ENCODE results near the gene NPHS1.

Gene NPHS1

GRCh38 chr19:35816262-35816661 lies 36.0 kb downstream of the NPHS1 start:
- POLR2A ChIA-PET, result interaction anchor here (0.6 kb wide), 1 partner anchor 84 kb away, joined by 4 read pairs; no protein-coding TSS in a partner anchor
- CTCF ChIA-PET, result no interaction called here
- H3K36me3 ChIP-seq (ENCODE audit: control insufficient read depth in 4 of 4, insufficient read depth in 4 of 4, low read length in 3 of 4), result no peaks in the 10 kb centered on the region
- 62% methylated on average over 6 of the region's 6 CpGs for WGBS (ENCODE audit: insufficient coverage)
- H3K4me1 ChIP-seq (ENCODE audit: control extremely low read depth in 1 of 4, control insufficient read depth in 4 of 4, insufficient read depth in 4 of 4, low read length in 3 of 4), result peaks cover 0 to 7% (median 0%) of the 10 kb centered on the region in 4 experiments
- peaks cover 0 to 30% (median 3%) of the 10 kb centered on the region in 5 experiments for H3K27me3 ChIP-seq (replicated peaks in 2 of 5; ENCODE audit: control insufficient read depth in 4 of 5, insufficient read depth in 5 of 5, low read length in 4 of 5)
- no peaks in the 10 kb centered on the region for H3K9me3 ChIP-seq (ENCODE audit: control extremely low read depth in 1 of 5, control insufficient read depth in 4 of 5, insufficient read depth in 2 of 5, low read depth in 1 of 5, low read length in 4 of 5)
- no peak overlapping the region for H3K27ac ChIP-seq (ENCODE audit: insufficient read depth in 1 of 2, low read depth in 1 of 2, low read length in 2 of 2, poor library complexity in 1 of 2, severe bottlenecking in 2 of 2)
- no peak overlapping the region for H3K4me3 ChIP-seq (ENCODE audit: control insufficient read depth in 1 of 7, extremely low read depth in 1 of 7, insufficient read depth in 4 of 7, low read depth in 2 of 7, low read length in 6 of 7)
- no peak for DNase-seq

- 100% methylated on average over 5 of the region's 11 CpGs for WGBS (ENCODE audit: insufficient coverage)
- Histone ChIP-seq H3K4me3 (ENCODE audit: control insufficient read depth in 1 of 7, extremely low read depth in 1 of 7, insufficient read depth in 4 of 7, low read depth in 2 of 7, low read length in 6 of 7) (no peak overlapping the region), H3K4me1 (ENCODE audit: control extremely low read depth in 1 of 4, control insufficient read depth in 4 of 4, insufficient read depth in 4 of 4, low read length in 3 of 4) (no peaks in the 10 kb centered on the region), H3K9me3 (ENCODE audit: control extremely low read depth in 1 of 5, control insufficient read depth in 4 of 5, insufficient read depth in 2 of 5, low read depth in 1 of 5, low read length in 4 of 5) (no peaks in the 10 kb centered on the region), H3K27me3 (replicated peaks in 2 of 5; ENCODE audit: control insufficient read depth in 4 of 5, insufficient read depth in 5 of 5, low read length in 4 of 5) (peaks cover 0 to 19% (median 3%) of the 10 kb centered on the region in 5 experiments), H3K36me3 (ENCODE audit: control insufficient read depth in 4 of 4, insufficient read depth in 4 of 4, low read length in 3 of 4) (no peaks in the 10 kb centered on the region), H3K27ac (ENCODE audit: insufficient read depth in 1 of 2, low read depth in 1 of 2, low read length in 2 of 2, poor library complexity in 1 of 2, severe bottlenecking in 2 of 2) (no peak overlapping the region)
- POLR2A ChIA-PET, result no interaction called here
- CTCF ChIA-PET, result no interaction called here
- DNase-seq, result no peak
Measured at GRCh38 chr19:35813043-35813890, 39.0 kb downstream of the NPHS1 start.

DNA sequence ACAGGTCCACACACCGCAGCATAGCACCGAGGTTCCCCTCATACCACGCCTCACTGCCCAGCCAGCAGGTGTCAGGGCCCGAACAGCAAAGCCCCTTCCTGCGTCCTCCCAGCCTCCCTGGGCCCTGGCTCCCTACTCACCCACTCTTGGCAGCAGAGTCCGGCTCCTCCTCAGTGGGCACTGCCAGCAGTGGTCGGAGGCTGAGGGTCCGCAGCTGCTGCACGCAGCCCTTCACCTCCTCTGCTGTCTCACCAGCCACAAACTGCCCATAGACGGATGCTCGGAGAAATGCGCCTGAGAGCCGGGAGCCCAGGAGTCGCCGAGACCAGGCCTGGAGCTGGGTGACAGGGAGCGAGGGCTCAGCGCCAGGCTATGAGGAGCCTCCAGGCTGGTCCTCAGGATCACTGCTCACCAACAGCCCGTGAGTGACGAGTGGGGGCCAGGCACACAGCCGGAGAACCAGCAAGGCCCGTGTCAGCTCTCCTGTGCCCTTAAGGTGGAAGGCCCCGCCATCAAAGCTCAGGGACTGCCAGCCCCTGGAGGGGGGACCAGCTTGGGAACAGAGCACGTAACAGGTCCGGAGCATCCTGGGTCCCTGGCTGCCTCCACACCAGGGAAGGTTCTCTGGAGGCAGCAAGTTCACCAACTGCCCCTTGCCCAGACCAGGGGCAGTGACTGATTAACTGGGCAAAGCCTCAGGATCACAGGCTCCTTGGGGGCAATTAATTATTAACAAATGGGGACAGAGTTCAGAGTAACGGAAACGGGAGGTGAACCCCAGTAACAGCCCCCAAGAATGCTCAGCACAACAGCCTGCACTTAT lies 39.9 kb downstream of the NPHS1 start, which contains the start of gene PRODH2:
Gene PRODH2, minus strand, starts transcription at position 626 of the 823 bp plus-strand sequence. Its CDS starts 40 bp downstream, at position 586.
- H3K27me3 ChIP-seq (replicated peaks in 2 of 5; ENCODE audit: control insufficient read depth in 4 of 5, insufficient read depth in 5 of 5, low read length in 4 of 5), result peaks cover 0 to 16% (median 3%) of the 10 kb centered on the region in 5 experiments
- no peak within 1 kb of the TSS for H3K4me3 ChIP-seq (ENCODE audit: control insufficient read depth in 1 of 7, extremely low read depth in 1 of 7, insufficient read depth in 4 of 7, low read depth in 2 of 7, low read length in 6 of 7)
- H3K27ac ChIP-seq (ENCODE audit: insufficient read depth in 1 of 2, low read depth in 1 of 2, low read length in 2 of 2, poor library complexity in 1 of 2, severe bottlenecking in 2 of 2), result no peak within 1 kb of the TSS
- no peaks in the 10 kb centered on the region for H3K9me3 ChIP-seq (ENCODE audit: control extremely low read depth in 1 of 5, control insufficient read depth in 4 of 5, insufficient read depth in 2 of 5, low read depth in 1 of 5, low read length in 4 of 5)
- no peaks in the 10 kb centered on the region for H3K4me1 ChIP-seq (ENCODE audit: control extremely low read depth in 1 of 4, control insufficient read depth in 4 of 4, insufficient read depth in 4 of 4, low read length in 3 of 4)
- DNase-seq, result no peak
- CTCF ChIA-PET, result no interaction called here
- POLR2A ChIA-PET, result no interaction called here
- no peaks in the 10 kb centered on the region for H3K36me3 ChIP-seq (ENCODE audit: control insufficient read depth in 4 of 4, insufficient read depth in 4 of 4, low read length in 3 of 4)
- 90% methylated on average over 25 of the region's 26 CpGs for WGBS (ENCODE audit: insufficient coverage)

DNA sequence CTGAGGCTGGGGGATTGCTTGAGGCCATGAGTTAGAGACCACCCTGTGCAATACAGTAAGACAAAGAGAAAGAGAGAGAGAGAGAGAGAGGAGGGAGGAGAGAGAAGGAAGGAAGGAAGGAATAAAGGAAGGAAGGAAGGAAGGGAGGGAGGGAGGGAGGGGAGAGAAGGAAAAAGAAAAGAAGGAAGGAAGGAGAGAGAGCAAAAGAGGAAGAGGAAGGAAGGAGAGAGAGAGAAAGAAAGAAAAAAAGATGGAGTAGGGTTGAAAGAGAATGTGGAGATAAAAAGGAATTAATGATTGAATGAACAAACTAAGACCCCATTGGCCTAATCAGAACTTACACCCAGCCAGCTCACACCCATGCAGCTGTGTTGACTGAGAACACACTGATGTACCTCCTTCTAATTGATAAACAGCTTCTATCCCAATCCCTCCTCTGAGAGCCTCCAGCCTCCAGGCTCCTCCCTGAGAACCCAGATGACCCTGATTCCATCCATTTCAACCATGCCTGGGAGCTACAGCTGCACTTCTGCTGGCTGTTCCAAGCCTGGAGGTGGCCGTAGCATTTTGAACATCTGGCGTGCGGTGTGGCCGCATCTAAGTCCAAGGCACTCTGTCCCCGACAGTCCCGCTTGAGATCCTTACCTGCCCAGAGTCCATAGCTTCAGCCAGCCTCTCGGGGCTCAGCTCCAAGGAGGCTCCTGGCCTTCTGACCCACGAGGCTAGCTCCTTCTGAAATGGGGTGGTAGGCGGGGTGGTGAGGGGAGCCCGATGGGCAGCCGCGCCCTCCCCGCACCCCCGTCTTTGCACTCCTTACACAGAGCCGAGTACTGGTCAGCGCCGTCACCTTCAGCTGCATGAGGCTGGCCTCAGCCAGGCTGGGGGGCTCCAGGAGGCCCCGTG lies 40.7 kb downstream of the NPHS1 start:
- H3K27ac ChIP-seq (ENCODE audit: insufficient read depth in 1 of 2, low read depth in 1 of 2, low read length in 2 of 2, poor library complexity in 1 of 2, severe bottlenecking in 2 of 2), result no peak overlapping the region
- no peak overlapping the region for H3K4me3 ChIP-seq (ENCODE audit: control insufficient read depth in 1 of 7, extremely low read depth in 1 of 7, insufficient read depth in 4 of 7, low read depth in 2 of 7, low read length in 6 of 7)
- ChIA-PET CTCF (no interaction called here), POLR2A (no interaction called here)
- no peaks in the 10 kb centered on the region for H3K4me1 ChIP-seq (ENCODE audit: control extremely low read depth in 1 of 4, control insufficient read depth in 4 of 4, insufficient read depth in 4 of 4, low read length in 3 of 4)
- peaks cover 0 to 15% (median 3%) of the 10 kb centered on the region in 5 experiments for H3K27me3 ChIP-seq (replicated peaks in 2 of 5; ENCODE audit: control insufficient read depth in 4 of 5, insufficient read depth in 5 of 5, low read length in 4 of 5)
- DNase-seq, result no peak
- H3K36me3 ChIP-seq (ENCODE audit: control insufficient read depth in 4 of 4, insufficient read depth in 4 of 4, low read length in 3 of 4), result no peaks in the 10 kb centered on the region
- WGBS (ENCODE audit: insufficient coverage), result 79% methylated on average over 17 of the region's 18 CpGs
- H3K9me3 ChIP-seq (ENCODE audit: control extremely low read depth in 1 of 5, control insufficient read depth in 4 of 5, insufficient read depth in 2 of 5, low read depth in 1 of 5, low read length in 4 of 5), result no peaks in the 10 kb centered on the region

GRCh38 chr19:35807633-35808032 lies 44.7 kb downstream of the NPHS1 start:
- CTCF ChIA-PET, result interaction anchor here (1.9 kb wide), 1 partner anchor 12 kb away, joined by 7 read pairs; no protein-coding TSS in a partner anchor
- Histone ChIP-seq H3K36me3 (ENCODE audit: control insufficient read depth in 4 of 4, insufficient read depth in 4 of 4, low read length in 3 of 4) (no peaks in the 10 kb centered on the region), H3K27me3 (replicated peaks in 2 of 5; ENCODE audit: control insufficient read depth in 4 of 5, insufficient read depth in 5 of 5, low read length in 4 of 5) (peaks cover 0 to 10% (median 3%) of the 10 kb centered on the region in 5 experiments), H3K4me3 (ENCODE audit: control insufficient read depth in 1 of 7, extremely low read depth in 1 of 7, insufficient read depth in 4 of 7, low read depth in 2 of 7, low read length in 6 of 7) (no peak overlapping the region), H3K9me3 (ENCODE audit: control extremely low read depth in 1 of 5, control insufficient read depth in 4 of 5, insufficient read depth in 2 of 5, low read depth in 1 of 5, low read length in 4 of 5) (peaks cover 0 to 7% (median 0%) of the 10 kb centered on the region in 5 experiments), H3K27ac (ENCODE audit: insufficient read depth in 1 of 2, low read depth in 1 of 2, low read length in 2 of 2, poor library complexity in 1 of 2, severe bottlenecking in 2 of 2) (no peak overlapping the region), H3K4me1 (ENCODE audit: control extremely low read depth in 1 of 4, control insufficient read depth in 4 of 4, insufficient read depth in 4 of 4, low read length in 3 of 4) (peaks cover 0 to 13% (median 10%) of the 10 kb centered on the region in 4 experiments)
- no peak for DNase-seq
- POLR2A ChIA-PET, result no interaction called here
- WGBS (ENCODE audit: insufficient coverage), result 100% methylated on average over 3 of the region's 5 CpGs

DNA sequence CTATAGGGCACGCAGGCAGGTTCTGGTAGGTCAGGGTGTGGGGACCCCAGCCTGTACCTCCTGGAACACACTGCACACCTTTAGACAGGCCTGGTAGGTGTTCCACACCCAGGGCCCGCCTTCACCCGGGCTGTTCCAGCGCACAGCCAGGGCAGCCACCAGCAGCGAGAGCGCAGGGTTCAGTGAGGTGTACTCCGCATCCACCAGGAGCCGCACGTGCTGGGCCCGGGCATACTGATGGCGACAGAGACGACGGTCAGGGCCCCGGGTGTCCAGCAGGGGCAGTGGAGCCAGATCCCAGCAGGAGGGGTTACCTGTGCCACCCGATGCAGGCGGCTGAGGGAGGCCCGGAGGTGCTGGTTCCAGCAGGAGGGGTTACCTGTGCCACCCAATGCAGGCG lies 45.7 kb downstream of the NPHS1 start:
- Histone ChIP-seq H3K4me3 (ENCODE audit: control insufficient read depth in 1 of 7, extremely low read depth in 1 of 7, insufficient read depth in 4 of 7, low read depth in 2 of 7, low read length in 6 of 7) (no peak overlapping the region), H3K4me1 (ENCODE audit: control extremely low read depth in 1 of 4, control insufficient read depth in 4 of 4, insufficient read depth in 4 of 4, low read length in 3 of 4) (peaks cover 0 to 13% (median 10%) of the 10 kb centered on the region in 4 experiments), H3K27ac (ENCODE audit: insufficient read depth in 1 of 2, low read depth in 1 of 2, low read length in 2 of 2, poor library complexity in 1 of 2, severe bottlenecking in 2 of 2) (no peak overlapping the region), H3K27me3 (replicated peaks in 2 of 5; ENCODE audit: control insufficient read depth in 4 of 5, insufficient read depth in 5 of 5, low read length in 4 of 5) (peaks cover 0 to 3% (median 2%) of the 10 kb centered on the region in 5 experiments), H3K9me3 (ENCODE audit: control extremely low read depth in 1 of 5, control insufficient read depth in 4 of 5, insufficient read depth in 2 of 5, low read depth in 1 of 5, low read length in 4 of 5) (peaks cover 0 to 14% (median 3%) of the 10 kb centered on the region in 5 experiments), H3K36me3 (ENCODE audit: control insufficient read depth in 4 of 4, insufficient read depth in 4 of 4, low read length in 3 of 4) (no peaks in the 10 kb centered on the region)
- DNase-seq, result no peak
- ChIA-PET POLR2A (no interaction called here), CTCF (no interaction called here)
- WGBS (ENCODE audit: insufficient coverage), result 96% methylated on average over 18 of the region's 18 CpGs
